ENCODE results near the gene THOC1. TPM values are rescaled to one million over a fixed set of nuclear protein-coding genes. Genes with fewer than 3 reads are reported as not detected.

THOC1 gene
- total RNA-seq, 1 experiment from 2014 or later: 74.5 TPM

GRCh38 chr18:306608-307255 lies 38.9 kb upstream of the THOC1 start:
- Histone ChIP-seq H2BK120ac (ENCODE audit: low read depth, low read length, poor library complexity, severe bottlenecking) (no peak overlapping the region), H2BK12ac (ENCODE audit: insufficient read length, low read depth, low read length) (no peak overlapping the region), H3K27ac (ENCODE audit: insufficient read length, low read depth, low read length) (no peak overlapping the region), H2BK5ac (ENCODE audit: insufficient read length, low read length) (no peak overlapping the region), H3K79me2 (ENCODE audit: insufficient read depth, low read length) (no peaks in the 10 kb centered on the region), H2BK20ac (ENCODE audit: low read depth, low read length, poor library complexity, severe bottlenecking) (no peak overlapping the region), H2AK5ac (ENCODE audit: insufficient read length, low read length) (no peak overlapping the region), H3K18ac (ENCODE audit: insufficient read length, low read depth, low read length) (no peak overlapping the region), H4K8ac (replicated peaks; ENCODE audit: insufficient read length, low read depth, low read length) (no peak overlapping the region), H3K79me1 (ENCODE audit: insufficient read depth, low read depth, low read length, poor library complexity, severe bottlenecking) (no peaks in the 10 kb centered on the region), H3K23me2 (ENCODE audit: insufficient read length, low read depth, low read length, poor library complexity, severe bottlenecking) (no peaks in the 10 kb centered on the region), H3T11ph (ENCODE audit: low read length) (no peak overlapping the region), H3K27me3 (ENCODE audit: insufficient read depth, low read length) (no peaks in the 10 kb centered on the region), H3K4me2 (ENCODE audit: insufficient read depth, insufficient read length, low read length) (no peak overlapping the region), H3K14ac (ENCODE audit: insufficient read depth, low read length) (no peak overlapping the region), H3K4ac (ENCODE audit: low read depth, low read length) (no peak overlapping the region), H2AFZ (ENCODE audit: low read length) (no peak overlapping the region), H3K9ac (ENCODE audit: extremely low read depth, insufficient read length, low read length) (no peak overlapping the region), H4K91ac (ENCODE audit: insufficient read length, low read depth, low read length) (no peak overlapping the region), H3K56ac (ENCODE audit: insufficient read length, low read depth, low read length) (no peak overlapping the region), H4K5ac (ENCODE audit: insufficient read length, low read depth, low read length) (no peak overlapping the region), H3K9me3 (ENCODE audit: control insufficient read depth, low read depth, low read length) (no peaks in the 10 kb centered on the region), H2BK15ac (ENCODE audit: low read depth, low read length) (no peak overlapping the region), H3K4me1 (ENCODE audit: insufficient read depth, low read length) (peaks cover 6% of the 10 kb centered on the region), H4K20me1 (ENCODE audit: control insufficient read depth, insufficient read depth, insufficient read length) (no peaks in the 10 kb centered on the region), H3K23ac (ENCODE audit: insufficient read length, low read depth, low read length) (no peak overlapping the region)
- no peak for DNase-seq
- H3K27me3 Mint-ChIP-seq (ENCODE audit: low read depth): peaks cover 5% of the 10 kb centered on the region
- no peak overlapping the region; a peak in 1 of 7 replicates for H3K27ac Mint-ChIP-seq
- H3K9me3 Mint-ChIP-seq: no peaks in the 10 kb centered on the region; a peak in 1 of 5 replicates
- H3K4me1 Mint-ChIP-seq: peaks cover 40 to 42% of the 10 kb centered on the region in 2 experiments
- H3K36me3 Mint-ChIP-seq (ENCODE audit: insufficient read depth in 1 of 3, low read depth in 3 of 3): no peaks in the 10 kb centered on the region; a peak in 1 of 7 replicates
- TF ChIP-seq CTCF (conservative IDR thresholded peaks at IDR 0.05): no peak
- H3K4me3 Mint-ChIP-seq: no peak overlapping the region
- WGBS (ENCODE audit: extremely low coverage, insufficient read length, low lambda C conversion rate): no CpG with 5 or more reads among the region's 7 CpGs

Data from H9 (cell line).